A549 (cell line): ENCODE results near the gene PAIP2B. TPM values are rescaled to one million over a fixed set of nuclear protein-coding genes. Genes with fewer than 3 reads are reported as not detected.

ENCODE experiments used
- ATAC-seq, 2 experiments: fragments of 200-7000 bp in 1 of 2; fragments of >200 bp in 1 of 2; cut with Nextera tagmentation in 1 of 2; cut with Tn5 transposase in 1 of 2; 3 replicates each; pipeline versions ENCODE4 v1.8.0 to v1.9.1; 2018 to 2020; ENCODE audit warnings: mild to moderate bottlenecking in 1 of 2, moderate library complexity in 1 of 2
- CTCF ChIA-PET: fragments of 300-600 bp; sonication (Branson Sonifier 250); formaldehyde crosslinking; extraction: SDS; loops from one replicate; lab custom pipeline; 2021; ENCODE audit warnings: antibody characterized with exemption, inconsistent platforms; lab: Yijun Ruan, JAX
- POLR2A ChIA-PET: fragments of 350-600 bp; formaldehyde crosslinking; extraction: SDS; loops from one replicate; lab custom pipeline; 2021; ENCODE audit warnings: antibody characterized with exemption, inconsistent platforms; lab: Yijun Ruan, JAX
- DNase-seq, 2 experiments: peaks; one replicate each; pipeline versions ENCODE4 v3.0.0 to v3.0.0-alpha.2; 2011 to 2016; ENCODE audit warnings: low read depth in 1 of 2, low spot score in 1 of 2
- FAIRE-seq: peaks from 2 replicates; lab custom pipeline; 2011; peaks lifted over from hg19 to GRCh38; lab: Jason Lieb, UNC
- H3K27ac ChIP-seq, 2 experiments: fragments of >200 bp; sonication (Bioruptor Twin); formaldehyde crosslinking; 3 replicates each; pipeline ENCODE4 v1.5.1; 2016 to 2017
- H3K4me1 ChIP-seq: fragments of >200 bp; sonication (Bioruptor Twin); formaldehyde crosslinking; 3 replicates; pipeline ENCODE4 v1.6.1; 2016
- H3K4me2 ChIP-seq: fragments of >200 bp; sonication (Bioruptor Twin); formaldehyde crosslinking; 3 replicates; pipeline ENCODE4 v1.6.1; 2016
- H3K4me3 ChIP-seq: fragments of >200 bp; sonication (Bioruptor Twin); formaldehyde crosslinking; 3 replicates; pipeline ENCODE4 v1.5.1; 2016
- H3K9me3 ChIP-seq: fragments of >200 bp; sonication (Bioruptor Twin); formaldehyde crosslinking; 3 replicates; pipeline ENCODE4 v1.6.1; 2016
- CBX2 ChIP-seq: fragments of 200-600 bp; sonication (generic); IDR thresholded peaks from 2 replicates; pipeline ENCODE4 v1.6.1; 2016; ENCODE audit warnings: low read depth, mild to moderate bottlenecking, borderline replicate concordance
- CBX8 ChIP-seq: fragments of 200-600 bp; sonication (generic); IDR thresholded peaks from 2 replicates; pipeline ENCODE4 v1.6.1; 2016
- CEBPB ChIP-seq, 2 experiments: fragments of >200 bp in 1 of 2; sonication (Bioruptor Twin) in 1 of 2; formaldehyde crosslinking in 1 of 2; IDR thresholded peaks; 2 replicates each; pipeline ENCODE4 v1.6.1; 2012 to 2016
- CHD2 ChIP-seq: fragments of 150-350 bp; IDR thresholded peaks from 2 replicates; pipeline ENCODE4 v1.6.1; 2014; ENCODE audit warnings: low read length; ENCODE audit not compliant: partially characterized antibody
- EHF ChIP-seq: fragments of 250-450 bp; sonication (Bioruptor Pico); IDR thresholded peaks from 2 replicates; pipeline ENCODE4 v1.5.0; 2020; ENCODE audit warnings: mild to moderate bottlenecking
- ESRRA ChIP-seq: fragments of 150-350 bp; IDR thresholded peaks from 2 replicates; pipeline ENCODE4 v1.6.1; 2014; ENCODE audit warnings: mild to moderate bottlenecking, low read length, borderline replicate concordance
- FOSL2 ChIP-seq, 2 experiments: fragments of 450-650 bp in 1 of 2; fragments of >200 bp in 1 of 2; sonication (Bioruptor Twin) in 1 of 2; formaldehyde crosslinking; IDR thresholded peaks; 2 replicates each; pipeline versions ENCODE4 v1.5.0 to v1.6.1; 2016 to 2020; ENCODE audit warnings: mild to moderate bottlenecking in 1 of 2, moderate library complexity in 1 of 2
- FOXS1 ChIP-seq: fragments of 250-450 bp; sonication (Bioruptor Pico); IDR thresholded peaks from 2 replicates; pipeline ENCODE4 v1.5.0; 2020; ENCODE audit warnings: mild to moderate bottlenecking, moderate library complexity
- HEYL ChIP-seq: fragments of 250-450 bp; sonication (Bioruptor Pico); IDR thresholded peaks from 2 replicates; pipeline ENCODE4 v1.8.0; 2021; ENCODE audit warnings: mild to moderate bottlenecking, moderate library complexity
- HOXA7 ChIP-seq: fragments of 250-450 bp; sonication (Bioruptor Pico); IDR thresholded peaks from 2 replicates; pipeline ENCODE4 v1.5.0; 2020; ENCODE audit warnings: mild to moderate bottlenecking, moderate library complexity
- HOXB13 ChIP-seq: fragments of 250-450 bp; sonication (Bioruptor Pico); IDR thresholded peaks from 2 replicates; pipeline ENCODE4 v1.5.0; 2020; ENCODE audit warnings: low read depth, mild to moderate bottlenecking, moderate library complexity
- JUNB ChIP-seq: fragments of >200 bp; sonication (Bioruptor Twin); formaldehyde crosslinking; IDR thresholded peaks from 2 replicates; pipeline ENCODE4 v1.6.1; 2016
- KDM1A ChIP-seq: fragments of 200-600 bp; sonication (generic); IDR thresholded peaks from 2 replicates; pipeline ENCODE4 v1.6.1; 2016; ENCODE audit warnings: low read depth, mild to moderate bottlenecking
- MAFK ChIP-seq: fragments of 450-650 bp; IDR thresholded peaks from 2 replicates; pipeline ENCODE4 v1.6.1; 2014; ENCODE audit not compliant: partially characterized antibody
- MAZ ChIP-seq: fragments of 150-350 bp; IDR thresholded peaks from 2 replicates; pipeline ENCODE4 v1.6.1; 2014; ENCODE audit warnings: antibody characterized with exemption, low read depth, low read length, borderline replicate concordance
- PHF8 ChIP-seq: fragments of 200-600 bp; sonication (generic); IDR thresholded peaks from 2 replicates; pipeline ENCODE4 v1.6.1; 2016; ENCODE audit warnings: low read depth, mild to moderate bottlenecking, antibody characterized with exemption, moderate library complexity, borderline replicate concordance
- POLR2A ChIP-seq: IDR thresholded peaks from 2 replicates; pipeline ENCODE4 v1.6.1; 2012; ENCODE audit warnings: mild to moderate bottlenecking, low read length
- RAD21 ChIP-seq, 2 experiments: fragments of >200 bp in 1 of 2; sonication (Bioruptor Twin) in 1 of 2; formaldehyde crosslinking in 1 of 2; IDR thresholded peaks in 1 of 2; conservative IDR thresholded peaks in 1 of 2; 2 replicates in 1 of 2; 3 replicates in 1 of 2; pipeline ENCODE4 v1.6.1; 2012 to 2018; ENCODE audit warnings: inconsistent platforms in 1 of 2
- RFX5 ChIP-seq: fragments of 450-650 bp; IDR thresholded peaks from 2 replicates; pipeline ENCODE4 v1.7.1; 2014; ENCODE audit warnings: antibody characterized with exemption, mild to moderate bottlenecking, moderate library complexity
- RNF2 ChIP-seq: fragments of 200-600 bp; sonication (generic); IDR thresholded peaks from 2 replicates; pipeline ENCODE4 v1.6.1; 2016; ENCODE audit warnings: low read depth, mild to moderate bottlenecking, antibody characterized with exemption, moderate library complexity, borderline replicate concordance
- SMC3 ChIP-seq: fragments of >200 bp; sonication (Bioruptor Twin); formaldehyde crosslinking; IDR thresholded peaks from 3 replicates; pipeline ENCODE4 v1.6.1; 2018; ENCODE audit warnings: inconsistent platforms
- SREBF2 ChIP-seq: fragments of 450-650 bp; IDR thresholded peaks from 2 replicates; pipeline ENCODE4 v1.6.1; 2014; ENCODE audit warnings: mild to moderate bottlenecking, moderate library complexity
- TFCP2L1 ChIP-seq: fragments of 250-450 bp; sonication (Bioruptor Pico); IDR thresholded peaks from 2 replicates; pipeline ENCODE4 v1.5.0; 2021; ENCODE audit warnings: mild to moderate bottlenecking
- ZFP36 ChIP-seq: fragments of 450-650 bp; IDR thresholded peaks from 2 replicates; pipeline ENCODE4 v1.6.1; 2014; ENCODE audit warnings: borderline replicate concordance; ENCODE audit not compliant: partially characterized antibody
- ZNF302 ChIP-seq: fragments of 250-450 bp; sonication (Bioruptor Pico); IDR thresholded peaks from 2 replicates; pipeline ENCODE4 v1.9.0; 2021; ENCODE audit warnings: inconsistent platforms, mild to moderate bottlenecking, moderate library complexity
- WGBS: methylation state at CpG from one replicate; pipeline ENCODE4 v1.1.6; 2017; ENCODE audit errors: missing lambda C conversion rate; 5-methylcytosine and 5-hydroxymethylcytosine counted together
- polyA plus RNA-seq, 4 experiments: library from polyadenylated mRNA; depleted of rRNA in 3 of 4; stranded (reverse); fragments of >200 nt; fragmentation: RNase III in 1 of 4; extraction: RNeasy Plus Mini Kit Qiagen cat#74134 plus additional on column Dnase treatment in 1 of 4; gene quantifications; 2 replicates in 3 of 4; 3 replicates in 1 of 4; pipeline ENCODE4 v1.2.3, GENCODE V29; 2011 to 2017
- TF ChIP-seq, protein P1 (sequence below): IDR thresholded peaks from 2 replicates; pipeline ENCODE4 v1.6.1; 2012; ENCODE audit warnings: low read depth, borderline replicate concordance
- TF ChIP-seq, protein P2 (sequence below): fragments of >200 bp; sonication (Bioruptor Twin); formaldehyde crosslinking; IDR thresholded peaks from 2 replicates; pipeline ENCODE4 v1.6.1; 2016
- TF ChIP-seq, protein P3 (sequence below): IDR thresholded peaks from 2 replicates; pipeline ENCODE4 v1.6.1; 2012
- TF ChIP-seq, protein P4 (sequence below): fragments of >200 bp; sonication (Bioruptor Twin); formaldehyde crosslinking; IDR thresholded peaks from 3 replicates; pipeline ENCODE4 v1.6.1; 2016
- TF ChIP-seq, protein P5 (sequence below): fragments of 150-350 bp; IDR thresholded peaks from 2 replicates; pipeline ENCODE4 v1.6.1; 2014; ENCODE audit warnings: low read depth, mild to moderate bottlenecking, low read length
- TF ChIP-seq, protein P6 (sequence below): fragments of 450-650 bp; IDR thresholded peaks from 2 replicates; pipeline ENCODE4 v1.6.1; 2014; ENCODE audit warnings: antibody characterized with exemption
- TF ChIP-seq, protein P7 (sequence below): fragments of >200 bp; sonication (Bioruptor Twin); formaldehyde crosslinking; IDR thresholded peaks from 3 replicates; pipeline ENCODE4 v1.5.1; 2016
- TF ChIP-seq, protein P8 (sequence below): IDR thresholded peaks from 2 replicates; pipeline ENCODE4 v1.6.1; 2012

The PAIP2B gene
- polyA plus RNA-seq, 2 of the 4 experiments (the other 2 are of a cell fraction), result 0.70 to 0.84 TPM

DNA sequence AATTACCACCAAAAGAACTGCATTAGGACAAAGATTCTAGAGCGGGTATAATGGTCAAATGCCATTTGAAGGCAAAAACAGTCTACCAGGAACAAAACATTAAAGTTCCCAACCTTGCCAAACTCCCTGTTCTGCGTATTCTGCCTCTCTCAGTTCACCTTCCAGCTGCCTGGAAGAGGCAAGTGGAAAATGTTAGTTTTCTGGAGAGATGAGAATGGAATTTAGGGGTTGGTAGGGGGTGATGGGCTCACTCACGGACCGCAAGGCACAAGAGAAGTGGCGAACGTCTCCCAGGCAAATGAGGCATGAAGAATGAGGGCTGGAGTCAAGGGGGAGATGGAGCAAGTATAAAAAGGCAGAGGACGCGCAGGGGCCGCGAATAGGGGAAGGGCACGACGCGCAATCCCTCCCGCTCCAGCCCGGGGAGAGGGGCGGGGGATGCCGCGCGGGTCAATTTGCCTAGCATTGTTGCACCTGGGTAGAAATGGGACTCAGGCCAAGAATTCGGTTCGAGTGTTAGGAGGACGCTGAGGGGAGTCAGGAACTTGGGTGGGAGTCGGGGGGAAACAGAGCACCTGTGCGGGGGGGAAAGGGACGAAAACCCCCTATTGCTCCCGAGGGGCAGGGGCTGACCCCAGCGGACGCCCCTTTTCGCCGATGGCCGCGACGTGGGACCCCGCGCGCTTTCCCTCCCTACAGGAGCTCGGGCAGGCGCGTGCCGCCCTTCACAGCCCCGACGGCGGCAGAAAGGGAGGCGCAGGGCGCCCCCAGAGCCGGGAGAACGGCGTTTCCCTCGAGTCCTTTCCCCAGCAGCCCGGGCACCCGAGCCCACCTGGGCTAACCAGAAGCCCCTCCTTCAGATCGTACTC, 573 bp downstream of the PAIP2B start:
- peak overlapping the region; percentile 99 for H3K4me2 ChIP-seq
- peak overlapping the region; percentile 90 for H3K4me3 ChIP-seq
- H3K4me1 ChIP-seq, result peaks cover 5% of the 10 kb centered on the region; the same call in 1 of the 3 replicates
- no peak for FAIRE-seq
- H3K9me3 ChIP-seq, result peaks cover 10% of the 10 kb centered on the region; the same call in 2 of the 3 replicates
- CTCF ChIA-PET, result interaction anchor here (0.6 to 4.4 kb wide), 11 partner anchors 10 to 284 kb away, joined by 3 to 32 read pairs (median 5); partner anchors contain the start of gene ZNF638
- 13% methylated on average over 29 of the region's 52 CpGs for WGBS
- ATAC-seq, result peak; percentile 35 to 52
- DNase-seq, result no peak
- H3K27ac ChIP-seq, result peak overlapping the region; percentile 65 to 87
- POLR2A ChIA-PET, result interaction anchor here (0.6 to 1.8 kb wide), 6 partner anchors 10 to 158 kb away, joined by 3 to 12 read pairs (median 6); partner anchors contain the start of genes MPHOSPH10 and ZNF638
- no peak for TF ChIP-seq CBX8
- no peak for TF ChIP-seq SMC3
- TF ChIP-seq CBX2, result no peak
- TF ChIP-seq RNF2, result 0 out of 2 replicates have a peak, but pooled peaks have one; percentile 36
- TF ChIP-seq, protein P1, sequence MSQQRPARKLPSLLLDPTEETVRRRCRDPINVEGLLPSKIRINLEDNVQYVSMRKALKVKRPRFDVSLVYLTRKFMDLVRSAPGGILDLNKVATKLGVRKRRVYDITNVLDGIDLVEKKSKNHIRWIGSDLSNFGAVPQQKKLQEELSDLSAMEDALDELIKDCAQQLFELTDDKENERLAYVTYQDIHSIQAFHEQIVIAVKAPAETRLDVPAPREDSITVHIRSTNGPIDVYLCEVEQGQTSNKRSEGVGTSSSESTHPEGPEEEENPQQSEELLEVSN, result no peak; the same call in 1 of the 2 replicates
- TF ChIP-seq MAZ, result no peak
- TF ChIP-seq, protein P2, sequence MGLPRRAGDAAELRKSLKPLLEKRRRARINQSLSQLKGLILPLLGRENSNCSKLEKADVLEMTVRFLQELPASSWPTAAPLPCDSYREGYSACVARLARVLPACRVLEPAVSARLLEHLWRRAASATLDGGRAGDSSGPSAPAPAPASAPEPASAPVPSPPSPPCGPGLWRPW, result no peak
- TF ChIP-seq, protein P3, sequence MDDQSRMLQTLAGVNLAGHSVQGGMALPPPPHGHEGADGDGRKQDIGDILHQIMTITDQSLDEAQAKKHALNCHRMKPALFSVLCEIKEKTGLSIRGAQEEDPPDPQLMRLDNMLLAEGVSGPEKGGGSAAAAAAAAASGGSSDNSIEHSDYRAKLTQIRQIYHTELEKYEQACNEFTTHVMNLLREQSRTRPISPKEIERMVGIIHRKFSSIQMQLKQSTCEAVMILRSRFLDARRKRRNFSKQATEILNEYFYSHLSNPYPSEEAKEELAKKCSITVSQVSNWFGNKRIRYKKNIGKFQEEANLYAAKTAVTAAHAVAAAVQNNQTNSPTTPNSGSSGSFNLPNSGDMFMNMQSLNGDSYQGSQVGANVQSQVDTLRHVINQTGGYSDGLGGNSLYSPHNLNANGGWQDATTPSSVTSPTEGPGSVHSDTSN, result no peak
- TF ChIP-seq KDM1A, result no peak
- TF ChIP-seq, protein P4, sequence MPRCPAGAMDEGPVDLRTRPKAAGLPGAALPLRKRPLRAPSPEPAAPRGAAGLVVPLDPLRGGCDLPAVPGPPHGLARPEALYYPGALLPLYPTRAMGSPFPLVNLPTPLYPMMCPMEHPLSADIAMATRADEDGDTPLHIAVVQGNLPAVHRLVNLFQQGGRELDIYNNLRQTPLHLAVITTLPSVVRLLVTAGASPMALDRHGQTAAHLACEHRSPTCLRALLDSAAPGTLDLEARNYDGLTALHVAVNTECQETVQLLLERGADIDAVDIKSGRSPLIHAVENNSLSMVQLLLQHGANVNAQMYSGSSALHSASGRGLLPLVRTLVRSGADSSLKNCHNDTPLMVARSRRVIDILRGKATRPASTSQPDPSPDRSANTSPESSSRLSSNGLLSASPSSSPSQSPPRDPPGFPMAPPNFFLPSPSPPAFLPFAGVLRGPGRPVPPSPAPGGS, result no peak
- no peak for TF ChIP-seq FOXS1 (CRISPR knock-in tag)
- no peak for TF ChIP-seq ESRRA
- no peak for TF ChIP-seq CEBPB (IDR thresholded peaks at IDR 0.05)
- no peak for TF ChIP-seq HEYL (CRISPR knock-in tag)
- no peak for TF ChIP-seq TFCP2L1
- TF ChIP-seq, protein P5, sequence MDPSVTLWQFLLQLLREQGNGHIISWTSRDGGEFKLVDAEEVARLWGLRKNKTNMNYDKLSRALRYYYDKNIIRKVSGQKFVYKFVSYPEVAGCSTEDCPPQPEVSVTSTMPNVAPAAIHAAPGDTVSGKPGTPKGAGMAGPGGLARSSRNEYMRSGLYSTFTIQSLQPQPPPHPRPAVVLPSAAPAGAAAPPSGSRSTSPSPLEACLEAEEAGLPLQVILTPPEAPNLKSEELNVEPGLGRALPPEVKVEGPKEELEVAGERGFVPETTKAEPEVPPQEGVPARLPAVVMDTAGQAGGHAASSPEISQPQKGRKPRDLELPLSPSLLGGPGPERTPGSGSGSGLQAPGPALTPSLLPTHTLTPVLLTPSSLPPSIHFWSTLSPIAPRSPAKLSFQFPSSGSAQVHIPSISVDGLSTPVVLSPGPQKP, result no peak
- no peak for TF ChIP-seq EHF (CRISPR knock-in tag)
- no peak for TF ChIP-seq HOXA7
- TF ChIP-seq HOXB13 (CRISPR knock-in tag), result no peak
- TF ChIP-seq RFX5, result no peak
- no peak for TF ChIP-seq SREBF2
- TF ChIP-seq, protein P6, sequence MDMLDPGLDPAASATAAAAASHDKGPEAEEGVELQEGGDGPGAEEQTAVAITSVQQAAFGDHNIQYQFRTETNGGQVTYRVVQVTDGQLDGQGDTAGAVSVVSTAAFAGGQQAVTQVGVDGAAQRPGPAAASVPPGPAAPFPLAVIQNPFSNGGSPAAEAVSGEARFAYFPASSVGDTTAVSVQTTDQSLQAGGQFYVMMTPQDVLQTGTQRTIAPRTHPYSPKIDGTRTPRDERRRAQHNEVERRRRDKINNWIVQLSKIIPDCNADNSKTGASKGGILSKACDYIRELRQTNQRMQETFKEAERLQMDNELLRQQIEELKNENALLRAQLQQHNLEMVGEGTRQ, result no peak
- no peak for TF ChIP-seq FOSL2 (IDR thresholded peaks at IDR 0.05)
- TF ChIP-seq FOSL2 (CRISPR knock-in tag; IDR thresholded peaks at IDR 0.05), result no peak
- TF ChIP-seq JUNB, result no peak
- TF ChIP-seq POLR2A, result no peak
- TF ChIP-seq, protein P7, sequence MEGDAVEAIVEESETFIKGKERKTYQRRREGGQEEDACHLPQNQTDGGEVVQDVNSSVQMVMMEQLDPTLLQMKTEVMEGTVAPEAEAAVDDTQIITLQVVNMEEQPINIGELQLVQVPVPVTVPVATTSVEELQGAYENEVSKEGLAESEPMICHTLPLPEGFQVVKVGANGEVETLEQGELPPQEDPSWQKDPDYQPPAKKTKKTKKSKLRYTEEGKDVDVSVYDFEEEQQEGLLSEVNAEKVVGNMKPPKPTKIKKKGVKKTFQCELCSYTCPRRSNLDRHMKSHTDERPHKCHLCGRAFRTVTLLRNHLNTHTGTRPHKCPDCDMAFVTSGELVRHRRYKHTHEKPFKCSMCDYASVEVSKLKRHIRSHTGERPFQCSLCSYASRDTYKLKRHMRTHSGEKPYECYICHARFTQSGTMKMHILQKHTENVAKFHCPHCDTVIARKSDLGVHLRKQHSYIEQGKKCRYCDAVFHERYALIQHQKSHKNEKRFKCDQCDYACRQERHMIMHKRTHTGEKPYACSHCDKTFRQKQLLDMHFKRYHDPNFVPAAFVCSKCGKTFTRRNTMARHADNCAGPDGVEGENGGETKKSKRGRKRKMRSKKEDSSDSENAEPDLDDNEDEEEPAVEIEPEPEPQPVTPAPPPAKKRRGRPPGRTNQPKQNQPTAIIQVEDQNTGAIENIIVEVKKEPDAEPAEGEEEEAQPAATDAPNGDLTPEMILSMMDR, result peak; percentile 29
- TF ChIP-seq RAD21 (conservative IDR thresholded peaks at IDR 0.05 in 1 of 2, IDR thresholded peaks at IDR 0.05 in 1 of 2), result 0 out of 5 replicates have a peak, but pooled peaks of 1 of the 2 experiments have one; percentile 15
- TF ChIP-seq CHD2, result no peak
- peak; percentile 47; the same call in 1 of the 2 replicates for TF ChIP-seq PHF8
- TF ChIP-seq ZFP36, result no peak
- TF ChIP-seq, protein P8, sequence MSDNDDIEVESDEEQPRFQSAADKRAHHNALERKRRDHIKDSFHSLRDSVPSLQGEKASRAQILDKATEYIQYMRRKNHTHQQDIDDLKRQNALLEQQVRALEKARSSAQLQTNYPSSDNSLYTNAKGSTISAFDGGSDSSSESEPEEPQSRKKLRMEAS, result no peak; the same call in 1 of the 2 replicates
- no peak for TF ChIP-seq ZNF302 (CRISPR knock-in tag)
- no peak for TF ChIP-seq MAFK
